ENCODE results near the gene GBP6. TPM values are rescaled to one million over a fixed set of nuclear protein-coding genes. Genes with fewer than 3 reads are reported as not detected.
"Not testable (repeated sequence)": the region's sequence is repeated elsewhere in the genome, so short reads cannot be mapped to it uniquely, and the experiment has no call there.

Gene GBP6
- total RNA-seq, 2 experiments from 2014 or later: 0.25 to 0.38 TPM

- H3K4me3 Mint-ChIP-seq: no peak overlapping the region
Measured at GRCh38 chr1:89355056-89355455, 8.8 kb upstream of the GBP6 start.

GRCh38 chr1:89356658-89357400, 7.0 kb upstream of the GBP6 start:
- no peak overlapping the region for H3K4me3 Mint-ChIP-seq
- POLR2A ChIA-PET: interaction anchor here (1.3 to 3.6 kb wide), 5 partner anchors 46 to 231 kb away, joined by 7 to 23 read pairs (median 16); partner anchors contain the start of genes GBP2, GBP4 and GBP5

More at GRCh38 chr1:89355056-89355455, 8.8 kb upstream of the GBP6 start:
- peaks cover 1% of the 10 kb centered on the region for H3K27me3 Mint-ChIP-seq
- DNase-seq: no peak
- no peak overlapping the region for H3K27ac Mint-ChIP-seq
- peaks cover 37% of the 10 kb centered on the region for H3K4me1 Mint-ChIP-seq
- CTCF ChIA-PET: no interaction called here
- peaks cover 2% of the 10 kb centered on the region for H3K36me3 Mint-ChIP-seq (ENCODE audit: low read depth)
- POLR2A ChIA-PET: no interaction called here
- no peaks in the 10 kb centered on the region for H3K9me3 Mint-ChIP-seq

GRCh38 chr1:89358287-89358893, 5.5 kb upstream of the GBP6 start:
- no peak overlapping the region for H3K27ac Mint-ChIP-seq
- no peaks in the 10 kb centered on the region for H3K27me3 Mint-ChIP-seq
- no peaks in the 10 kb centered on the region for H3K9me3 Mint-ChIP-seq
- no peaks in the 10 kb centered on the region for H3K36me3 Mint-ChIP-seq (ENCODE audit: low read depth)
- ChIA-PET CTCF (interaction anchor here (0.6 to 4.4 kb wide), 39 partner anchors 8 to 594 kb away, joined by 3 to 51 read pairs (median 4); partner anchors contain the start of genes GBP1, GBP3, GBP4 and GBP5), POLR2A (interaction anchor here (1.2 to 3.6 kb wide), 7 partner anchors 48 to 232 kb away, joined by 4 to 23 read pairs (median 16); partner anchors contain the start of genes GBP2, GBP4 and GBP5)
- DNase-seq: peak; percentile 86
- H3K4me3 Mint-ChIP-seq: peak overlapping the region; percentile 29
- H3K4me1 Mint-ChIP-seq: peaks cover 47% of the 10 kb centered on the region

More at GRCh38 chr1:89356658-89357400, 7.0 kb upstream of the GBP6 start:
- Mint-ChIP-seq H3K9me3 (no peaks in the 10 kb centered on the region), H3K36me3 (ENCODE audit: low read depth) (peaks cover 2% of the 10 kb centered on the region), H3K27ac (no peak overlapping the region), H3K4me1 (peaks cover 39% of the 10 kb centered on the region), H3K27me3 (no peaks in the 10 kb centered on the region)
- CTCF ChIA-PET: interaction anchor here (0.8 to 4.4 kb wide), 9 partner anchors 46 to 373 kb away, joined by 3 to 51 read pairs (median 3); partner anchors contain the start of gene GBP5
- no peak for DNase-seq

GRCh38 chr1:89360716-89361115, 3.1 kb upstream of the GBP6 start:
- ChIA-PET POLR2A (no interaction called here), CTCF (no interaction called here)
- Mint-ChIP-seq H3K9me3 (no peaks in the 10 kb centered on the region), H3K4me3 (no peak overlapping the region), H3K27ac (no peak overlapping the region), H3K4me1 (peaks cover 49% of the 10 kb centered on the region), H3K27me3 (no peaks in the 10 kb centered on the region), H3K36me3 (ENCODE audit: low read depth) (no peaks in the 10 kb centered on the region)
- no peak for DNase-seq

- DNase-seq: no peak
- Mint-ChIP-seq H3K27ac (no peak overlapping the region), H3K4me1 (peaks cover 44% of the 10 kb centered on the region), H3K36me3 (ENCODE audit: low read depth) (no peaks in the 10 kb centered on the region), H3K27me3 (no peaks in the 10 kb centered on the region), H3K9me3 (no peaks in the 10 kb centered on the region), H3K4me3 (no peak overlapping the region)
- ChIA-PET POLR2A (no interaction called here), CTCF (interaction anchor here (0.9 to 2.3 kb wide), 4 partner anchors 85 to 276 kb away, joined by 3 to 8 read pairs (median 6); no protein-coding TSS in a partner anchor)
Measured at GRCh38 chr1:89361681-89362080, 2.2 kb upstream of the GBP6 start.

GRCh38 chr1:89363196-89363595, 663 bp upstream of the GBP6 start:
- Mint-ChIP-seq H3K4me1 (peaks cover 29% of the 10 kb centered on the region), H3K4me3 (peak overlapping the region; percentile 6), H3K36me3 (ENCODE audit: low read depth) (no peaks in the 10 kb centered on the region), H3K27me3 (no peaks in the 10 kb centered on the region), H3K27ac (peak overlapping the region; percentile 64), H3K9me3 (no peaks in the 10 kb centered on the region)
- POLR2A ChIA-PET: interaction anchor here (0.8 to 1.9 kb wide), 11 partner anchors 48 to 341 kb away, joined by 3 to 9 read pairs (median 4); partner anchors contain the start of genes GBP2, GBP3, GBP4 and GBP5
- CTCF ChIA-PET: interaction anchor here (0.5 to 2.3 kb wide), 10 partner anchors 53 to 379 kb away, joined by 3 to 8 read pairs (median 4); no protein-coding TSS in a partner anchor
- peak; percentile 22 for DNase-seq

- Mint-ChIP-seq H3K4me3 (no peak overlapping the region), H3K36me3 (ENCODE audit: low read depth) (peaks cover 7% of the 10 kb centered on the region), H3K27ac (no peak overlapping the region), H3K4me1 (peaks cover 22% of the 10 kb centered on the region), H3K27me3 (no peaks in the 10 kb centered on the region), H3K9me3 (no peaks in the 10 kb centered on the region)
- DNase-seq: no peak
- ChIA-PET POLR2A (no interaction called here), CTCF (no interaction called here)
Measured at GRCh38 chr1:89364954-89365550, 1.2 kb downstream of the GBP6 start.

- POLR2A ChIA-PET: interaction anchor here (1.0 kb wide), 1 partner anchor 297 kb away, joined by 3 read pairs; no protein-coding TSS in a partner anchor
- Mint-ChIP-seq H3K36me3 (ENCODE audit: low read depth) (peaks cover 7% of the 10 kb centered on the region), H3K27me3 (no peaks in the 10 kb centered on the region), H3K27ac (no peak overlapping the region), H3K4me1 (peaks cover 20% of the 10 kb centered on the region), H3K4me3 (no peak overlapping the region), H3K9me3 (no peaks in the 10 kb centered on the region)
- DNase-seq: no peak
- CTCF ChIA-PET: interaction anchor here (1.0 to 1.2 kb wide), 2 partner anchors 9 to 89 kb away, joined by 3 to 5 read pairs; no protein-coding TSS in a partner anchor
Measured at GRCh38 chr1:89367221-89367620, 3.4 kb downstream of the GBP6 start.

GRCh38 chr1:89369331-89369730, 5.5 kb downstream of the GBP6 start:
- POLR2A ChIA-PET: no interaction called here
- CTCF ChIA-PET: no interaction called here
- Mint-ChIP-seq H3K36me3 (ENCODE audit: low read depth) (peaks cover 7% of the 10 kb centered on the region), H3K9me3 (peaks cover 5% of the 10 kb centered on the region), H3K4me1 (peaks cover 2% of the 10 kb centered on the region), H3K27me3 (no peaks in the 10 kb centered on the region), H3K27ac (no peak overlapping the region), H3K4me3 (no peak overlapping the region)
- no peak for DNase-seq

GRCh38 chr1:89373810-89374209, 10.0 kb downstream of the GBP6 start:
- POLR2A ChIA-PET; H3K27me3 Mint-ChIP-seq; H3K36me3 Mint-ChIP-seq (ENCODE audit: low read depth); H3K4me1 Mint-ChIP-seq; H3K9me3 Mint-ChIP-seq; H3K27ac Mint-ChIP-seq; DNase-seq; H3K4me3 Mint-ChIP-seq: not testable (repeated sequence)
- CTCF ChIA-PET: interaction anchor here (0.6 kb wide), 1 partner anchor 134 kb away, joined by 3 read pairs; no protein-coding TSS in a partner anchor

GRCh38 chr1:89378001-89378400, 14.1 kb downstream of the GBP6 start:
- H3K27ac Mint-ChIP-seq: no peak overlapping the region
- POLR2A ChIA-PET: no interaction called here
- no peaks in the 10 kb centered on the region for H3K36me3 Mint-ChIP-seq (ENCODE audit: low read depth)
- CTCF ChIA-PET: interaction anchor here (3.4 kb wide), 1 partner anchor 20 kb away, joined by 8 read pairs; no protein-coding TSS in a partner anchor
- peaks cover 5% of the 10 kb centered on the region for H3K4me1 Mint-ChIP-seq
- peaks cover 2% of the 10 kb centered on the region for H3K9me3 Mint-ChIP-seq
- no peak for DNase-seq
- H3K4me3 Mint-ChIP-seq: no peak overlapping the region
- peaks cover 4% of the 10 kb centered on the region for H3K27me3 Mint-ChIP-seq

- Mint-ChIP-seq H3K27ac (no peak overlapping the region), H3K27me3 (no peaks in the 10 kb centered on the region), H3K36me3 (ENCODE audit: low read depth) (no peaks in the 10 kb centered on the region), H3K4me1 (peaks cover 5% of the 10 kb centered on the region), H3K9me3 (peaks cover 2% of the 10 kb centered on the region), H3K4me3 (no peak overlapping the region)
- ChIA-PET CTCF (no interaction called here), POLR2A (no interaction called here)
- no peak for DNase-seq
Measured at GRCh38 chr1:89381618-89382017, 17.8 kb downstream of the GBP6 start.

- ChIA-PET CTCF (no interaction called here), POLR2A (no interaction called here)
- Mint-ChIP-seq H3K9me3 (peaks cover 4% of the 10 kb centered on the region), H3K4me3 (no peak overlapping the region), H3K27me3 (no peaks in the 10 kb centered on the region), H3K27ac (no peak overlapping the region), H3K4me1 (peaks cover 5% of the 10 kb centered on the region), H3K36me3 (ENCODE audit: low read depth) (no peaks in the 10 kb centered on the region)
- no peak for DNase-seq
Measured at GRCh38 chr1:89382479-89382878, 18.6 kb downstream of the GBP6 start.

Measured in activated CD4-positive, alpha-beta memory T cell treated with anti-CD3 and anti-CD28 coated beads, Interleukin-2, amount 10 ng/mL, durations not matched to agents 7 days and 5 days (primary cell).